ENCODE measurements around the gene SLC37A1.
"Not testable (repeated sequence)": the region's sequence is repeated elsewhere in the genome, so short reads cannot be mapped to it uniquely, and the experiment has no call there.

Gene SLC37A1

GRCh38 chr21:42598159-42598735 lies 84.6 kb downstream of the SLC37A1 start:
- DNase-seq = no peak

GRCh38 chr21:42599486-42599885 lies 85.8 kb downstream of the SLC37A1 start:
- no peak for DNase-seq

GRCh38 chr21:42599962-42600361 lies 86.3 kb downstream of the SLC37A1 start:
- DNase-seq = no peak

- no peak for DNase-seq
Measured at GRCh38 chr21:42601656-42602055, 88.0 kb downstream of the SLC37A1 start.

- no peak for DNase-seq
Measured at GRCh38 chr21:42607102-42607501, 93.5 kb downstream of the SLC37A1 start.

GRCh38 chr21:42607525-42608102 lies 94.0 kb downstream of the SLC37A1 start:
- no peak for DNase-seq

GRCh38 chr21:42608446-42608845 lies 94.8 kb downstream of the SLC37A1 start:
- peak; percentile 50 for DNase-seq

- DNase-seq = peak; percentile 48
Measured at GRCh38 chr21:42609811-42610210, 96.2 kb downstream of the SLC37A1 start.

- no peak for DNase-seq
Measured at GRCh38 chr21:42611852-42612251, 98.2 kb downstream of the SLC37A1 start.

- DNase-seq = no peak
Measured at GRCh38 chr21:42612390-42612789, 98.7 kb downstream of the SLC37A1 start.

- no peak for DNase-seq
Measured at GRCh38 chr21:42613756-42614155, 100.1 kb downstream of the SLC37A1 start.

GRCh38 chr21:42614396-42614795 lies 100.7 kb downstream of the SLC37A1 start:
- peak; percentile 83 for DNase-seq

- peak; percentile 82 for DNase-seq
Measured at GRCh38 chr21:42614811-42615351, 101.2 kb downstream of the SLC37A1 start.

GRCh38 chr21:42615377-42615776 lies 101.7 kb downstream of the SLC37A1 start:
- not testable (repeated sequence) for DNase-seq

GRCh38 chr21:42615924-42616323 lies 102.3 kb downstream of the SLC37A1 start:
- no peak for DNase-seq

- DNase-seq = no peak
Measured at GRCh38 chr21:42616446-42616845, 102.8 kb downstream of the SLC37A1 start.

GRCh38 chr21:42616941-42617340 lies 103.3 kb downstream of the SLC37A1 start:
- DNase-seq = no peak

GRCh38 chr21:42617486-42617885 lies 103.8 kb downstream of the SLC37A1 start:
- DNase-seq = no peak

- no peak for DNase-seq
Measured at GRCh38 chr21:42618707-42619102, 105.1 kb downstream of the SLC37A1 start.

- no peak for DNase-seq
Measured at GRCh38 chr21:42619166-42619565, 105.5 kb downstream of the SLC37A1 start.

- no peak for DNase-seq
Measured at GRCh38 chr21:42619841-42620240, 106.2 kb downstream of the SLC37A1 start.

GRCh38 chr21:42621166-42621818 lies 107.6 kb downstream of the SLC37A1 start:
- no peak for DNase-seq

- no peak for DNase-seq
Measured at GRCh38 chr21:42621819-42622177, 108.1 kb downstream of the SLC37A1 start.

GRCh38 chr21:42622284-42622683 lies 108.6 kb downstream of the SLC37A1 start:
- no peak for DNase-seq

Measured in OCI-M1 (cell line).